GM18519 (cell line): Measurements from ENCODE around the gene SPATS1.
"Not testable (repeated sequence)": the region's sequence is repeated elsewhere in the genome, so short reads cannot be mapped to it uniquely, and the experiment has no call there.

Experiments used
- ATAC-seq: cut with Tn5 transposase; IDR thresholded peaks from one replicate; pipeline ENCODE4 v1.9.1; 2021; ENCODE audit warnings: mild to moderate bottlenecking, moderate library complexity; ENCODE audit not compliant: unreplicated experiment, low FRiP score

The SPATS1 gene

DNA sequence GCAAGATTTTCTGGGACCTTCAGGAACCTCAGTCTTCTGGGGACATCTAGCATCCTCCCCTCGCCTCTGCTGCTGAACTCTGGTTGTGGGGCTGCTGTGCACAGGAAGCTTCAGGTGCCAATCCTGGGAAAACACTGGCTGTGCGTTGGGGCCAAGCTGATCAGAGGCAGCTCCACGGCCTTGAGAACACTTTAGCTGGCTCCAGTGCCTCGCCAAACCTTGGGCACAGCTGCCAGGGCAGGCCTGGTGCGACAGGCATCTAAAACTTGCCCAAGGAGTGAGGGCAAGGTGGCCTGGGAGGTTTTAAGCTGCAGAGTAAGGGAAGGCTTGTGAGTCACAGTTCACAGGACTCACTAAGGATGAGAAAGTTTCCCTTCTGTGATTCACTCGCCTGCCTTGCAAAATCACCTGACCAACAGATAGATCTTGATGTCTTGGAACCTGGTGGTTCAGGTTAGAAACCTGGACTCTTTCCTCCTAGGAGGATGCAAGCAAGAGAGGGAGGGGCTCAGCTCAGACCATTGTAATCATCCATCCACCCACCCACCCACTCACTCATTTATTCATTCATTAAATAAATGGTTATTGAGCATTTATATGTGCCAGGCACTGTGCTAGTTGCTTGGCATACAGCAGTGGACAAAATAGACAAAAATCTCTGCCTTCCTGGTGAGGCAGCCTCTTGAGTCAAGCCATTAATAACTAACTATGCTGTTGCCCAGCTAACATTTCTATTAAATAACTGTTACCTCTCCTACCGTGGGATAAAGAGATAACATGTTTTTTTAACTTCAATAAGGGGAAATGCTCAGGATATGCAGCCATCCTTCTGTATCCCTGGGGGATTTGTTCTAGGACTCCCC is 2.5 kb upstream of the SPATS1 start:
- no peak for ATAC-seq

GRCh38 chr6:44341095-44341890 is 1.2 kb upstream of the SPATS1 start:
- no peak for ATAC-seq

DNA sequence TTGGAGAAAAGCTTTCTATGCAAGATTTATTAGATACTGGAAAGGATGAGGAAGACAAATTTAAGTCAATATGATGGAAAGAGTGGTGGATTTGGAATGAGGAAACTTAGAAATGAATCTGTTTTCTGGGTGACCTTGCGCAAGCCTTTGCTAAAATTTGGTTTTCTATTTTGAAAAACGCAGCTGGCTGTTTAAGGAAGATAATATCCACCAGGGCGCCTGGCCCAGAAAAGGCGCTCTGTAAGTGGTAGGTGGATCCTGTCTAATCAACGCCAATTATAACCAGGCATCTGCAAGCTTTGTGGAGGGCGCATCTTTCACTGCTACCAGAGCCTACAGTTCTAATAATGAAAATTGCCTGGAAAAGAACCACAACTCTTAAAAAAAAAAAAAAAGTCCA is 398 bp upstream of the SPATS1 start:
- ATAC-seq = no peak

GRCh38 chr6:44346818-44347217 is 4.4 kb downstream of the SPATS1 start:
- not testable (repeated sequence) for ATAC-seq

DNA sequence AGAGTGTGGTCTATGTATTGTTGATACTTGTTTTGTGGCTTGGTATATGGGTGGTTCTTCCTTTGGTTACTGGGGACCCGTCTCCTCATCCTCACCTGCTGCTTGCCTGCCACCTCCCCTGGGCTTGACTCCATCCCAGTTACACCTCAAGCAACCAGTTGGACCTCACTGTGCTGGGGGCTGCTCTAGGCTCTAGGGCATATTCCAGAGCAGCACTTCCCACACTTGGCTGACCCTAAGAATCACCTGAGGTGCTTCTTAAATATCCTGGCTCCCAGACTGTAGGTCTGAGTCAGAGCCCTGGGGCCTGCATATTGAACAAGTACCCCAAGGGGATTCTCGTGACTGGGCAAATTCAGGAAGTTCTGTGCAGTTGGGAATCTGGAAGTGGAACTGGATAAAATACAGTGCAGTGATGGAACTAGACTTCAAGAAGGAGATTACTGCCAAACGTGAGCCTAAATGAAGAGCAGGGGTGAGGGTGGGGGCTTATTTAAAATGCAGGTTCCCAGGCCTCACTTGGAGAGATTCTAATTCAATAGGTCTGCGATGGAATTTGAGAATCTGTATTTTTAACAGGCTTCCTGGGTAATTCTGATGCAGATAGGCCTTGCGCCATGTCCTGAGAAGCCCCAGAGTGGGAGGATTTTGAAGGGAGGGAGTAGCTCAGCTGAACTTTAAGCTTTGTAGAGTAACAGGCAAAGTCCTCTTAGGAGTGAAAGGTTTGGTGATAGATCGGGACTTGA is 7.6 kb downstream of the SPATS1 start:
- no peak for ATAC-seq

- not testable (repeated sequence) for ATAC-seq
These were observed 8.2 kb downstream of the SPATS1 start for GRCh38 chr6:44350650-44350994.

DNA sequence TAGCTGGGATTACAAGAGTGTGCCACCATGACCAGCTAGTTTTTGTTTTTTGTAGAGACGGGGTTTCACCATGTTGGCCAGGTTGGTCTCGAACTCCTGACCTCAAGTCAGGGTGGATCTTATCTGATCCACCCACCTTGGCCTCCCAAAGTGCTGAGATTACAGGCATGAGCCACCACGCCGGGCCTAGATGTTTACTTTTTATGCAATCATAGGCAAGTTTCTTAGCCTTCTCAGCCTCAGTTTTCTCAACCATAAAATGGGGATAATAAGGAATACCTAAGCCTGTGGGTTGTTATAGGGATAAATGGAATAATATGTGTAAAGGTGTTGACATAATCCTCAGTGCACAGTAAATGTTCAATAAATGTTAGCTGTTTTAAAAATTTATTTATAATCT is 9.8 kb downstream of the SPATS1 start:
- ATAC-seq = no peak

GRCh38 chr6:44353336-44353735 is 10.9 kb downstream of the SPATS1 start:
- no peak for ATAC-seq

DNA sequence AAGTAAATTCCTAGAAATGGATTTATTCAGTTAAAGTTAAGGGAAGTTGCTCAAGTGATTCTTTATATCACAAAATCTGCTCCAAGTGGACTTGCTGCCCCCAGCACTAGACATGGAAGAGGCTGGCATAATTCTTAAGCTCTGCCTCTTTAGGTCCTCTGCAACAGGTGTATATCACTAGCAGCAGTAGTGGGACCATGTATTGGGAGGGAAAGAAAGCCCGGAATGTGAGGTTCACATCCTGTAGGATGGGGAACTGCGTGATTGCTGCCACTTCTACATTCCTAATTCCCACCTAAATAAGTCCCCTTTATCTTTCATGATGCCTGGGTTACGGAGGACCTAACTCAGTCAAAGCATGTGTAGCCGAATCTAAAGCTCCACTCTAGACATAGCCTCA is 13.2 kb downstream of the SPATS1 start:
- no peak for ATAC-seq

DNA sequence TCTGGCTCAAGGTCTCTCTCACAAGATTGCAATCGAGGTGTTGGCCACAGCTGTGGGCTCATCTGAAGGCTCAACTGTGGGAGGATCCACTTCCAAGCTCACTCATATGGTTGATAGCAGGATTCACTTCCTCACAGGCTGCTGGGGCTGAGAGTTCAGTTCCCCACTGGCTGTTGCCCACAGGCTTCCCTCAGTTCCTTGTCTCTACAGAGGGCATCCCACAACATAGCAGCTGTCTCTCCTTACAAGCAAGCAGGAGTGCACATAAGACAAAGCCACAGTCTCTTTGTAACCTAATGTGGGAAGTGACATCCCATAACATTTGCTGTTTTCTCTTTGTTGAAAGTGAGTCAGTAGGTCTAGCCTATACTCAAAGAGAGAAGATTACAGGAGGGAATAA is 14.0 kb downstream of the SPATS1 start:
- ATAC-seq = no peak

DNA sequence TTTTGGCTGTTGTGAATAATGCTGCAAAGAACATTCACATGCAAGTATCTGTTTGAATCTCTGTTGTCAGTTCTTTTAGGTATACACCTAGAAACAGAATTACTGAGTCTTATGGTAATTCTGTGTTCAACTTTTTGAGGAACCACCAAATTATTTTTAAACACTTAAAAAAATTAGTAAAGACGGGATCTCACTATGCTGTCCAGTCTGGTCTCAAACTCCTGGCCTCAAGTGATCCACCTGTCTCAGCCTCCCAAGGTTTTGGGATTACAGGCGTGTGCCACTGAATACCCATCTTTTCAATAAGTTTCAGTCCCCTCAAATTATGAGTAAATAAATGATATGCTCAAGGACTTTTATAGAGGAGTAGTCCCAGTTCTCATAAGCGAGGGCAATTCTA is 17.5 kb downstream of the SPATS1 start:
- ATAC-seq = no peak

- no peak for ATAC-seq
These were observed 19.5 kb downstream of the SPATS1 start for GRCh38 chr6:44361947-44362346.

DNA sequence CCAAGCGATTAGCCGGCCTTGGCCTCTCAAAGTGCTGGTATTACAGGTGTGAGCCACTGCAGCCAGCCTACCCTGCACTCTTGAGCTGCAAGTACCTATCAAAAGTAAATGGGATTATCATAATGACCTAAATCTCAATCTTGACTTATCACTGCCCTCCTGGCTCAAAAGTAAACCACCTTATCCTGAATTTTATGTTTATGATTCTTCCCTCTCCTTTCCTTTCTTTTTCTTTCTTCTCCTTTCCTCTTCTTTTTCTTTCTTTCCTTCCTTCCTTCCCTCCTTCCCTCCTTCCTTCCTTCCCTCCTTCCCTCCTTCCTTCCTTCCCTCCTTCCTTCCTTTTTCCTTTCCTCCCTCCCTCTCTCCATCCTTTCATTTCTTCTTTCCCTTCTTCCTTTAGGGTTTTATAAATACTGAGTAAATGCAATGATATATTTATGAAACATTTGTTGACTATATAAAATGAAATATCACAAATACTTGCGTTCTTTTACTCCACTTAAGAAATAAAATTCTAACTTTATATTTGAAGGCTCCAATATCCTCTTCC is 21.0 kb downstream of the SPATS1 start:
- ATAC-seq = no peak

GRCh38 chr6:44366781-44367180 is 24.3 kb downstream of the SPATS1 start:
- no peak for ATAC-seq

DNA sequence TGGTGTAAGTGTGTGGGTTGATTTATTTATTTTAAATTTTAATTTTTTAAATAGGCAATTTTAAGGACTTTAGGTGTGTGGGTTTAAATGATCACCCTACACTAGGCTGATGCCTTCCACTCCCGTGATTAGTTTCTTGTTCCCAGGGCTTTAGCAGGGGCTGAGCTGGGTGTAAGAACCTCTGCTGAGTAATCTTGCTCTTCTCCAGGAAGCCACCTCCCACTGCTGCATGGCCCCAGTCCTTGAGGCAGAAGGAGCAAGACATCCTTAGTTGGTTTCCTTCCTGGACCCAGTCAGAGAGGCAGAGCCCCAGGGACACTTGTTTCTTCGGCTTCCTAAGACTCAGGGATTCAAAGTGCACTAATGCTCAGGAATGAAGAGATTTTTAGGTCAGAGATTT is 25.2 kb downstream of the SPATS1 start:
- no peak for ATAC-seq

- no peak for ATAC-seq
These were observed 30.6 kb downstream of the SPATS1 start for GRCh38 chr6:44373051-44373450.

- no peak for ATAC-seq
These were observed 31.3 kb downstream of the SPATS1 start for GRCh38 chr6:44373787-44374186.

DNA sequence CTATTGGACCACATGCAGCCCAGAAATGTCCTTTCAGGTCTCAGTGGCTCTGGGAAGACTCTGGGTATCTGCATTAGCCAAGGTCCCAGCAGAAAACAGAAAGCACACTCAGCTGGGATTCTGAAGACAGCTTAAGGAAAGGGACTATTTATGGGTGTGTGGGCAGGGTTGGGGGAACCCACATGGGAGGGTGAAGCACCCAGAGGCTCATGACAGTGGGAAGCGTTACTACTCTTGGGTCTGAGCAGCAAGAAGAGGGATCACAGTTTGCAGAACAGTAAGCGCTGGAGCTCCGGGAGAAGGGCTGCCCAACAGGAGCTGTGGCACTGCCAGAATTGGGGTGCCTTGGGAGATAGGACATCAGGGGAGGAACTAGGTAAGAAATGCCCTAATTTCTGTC is 32.6 kb downstream of the SPATS1 start:
- no peak for ATAC-seq

DNA sequence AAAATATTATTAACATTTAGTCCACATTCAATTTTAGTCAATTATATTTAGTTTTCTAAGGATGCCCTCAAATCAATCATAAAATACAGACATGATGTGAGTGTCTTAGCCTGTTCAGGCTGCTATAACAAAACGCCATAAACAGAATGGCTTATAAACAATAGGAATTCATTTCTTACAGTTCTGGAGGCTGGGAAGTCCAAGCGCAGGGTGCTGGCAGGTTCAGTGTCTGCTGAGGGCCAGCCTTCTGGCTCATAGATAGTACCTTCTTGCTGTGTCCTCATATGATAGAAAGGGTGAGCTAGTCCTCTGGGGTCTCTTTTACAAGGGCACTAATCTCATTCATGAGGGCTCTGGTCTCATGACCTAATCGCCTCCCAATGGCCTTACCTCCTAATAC is 35.0 kb downstream of the SPATS1 start:
- ATAC-seq = no peak

- no peak for ATAC-seq
These were observed 35.5 kb downstream of the SPATS1 start for GRCh38 chr6:44377971-44378370.

- ATAC-seq = no peak
These were observed 39.3 kb downstream of the SPATS1 start for GRCh38 chr6:44381739-44382138.
